Activated gamma-delta T cell treated with anti-CD3 and anti-CD28 coated beads, Interleukin-2, amount 50 U/mL, for 16 hours (primary cell): Measurements from ENCODE around the gene MYO9A.
"Not testable (repeated sequence)": the region's sequence is repeated elsewhere in the genome, so short reads cannot be mapped to it uniquely, and the experiment has no call there.

ENCODE experiments used
- DNase-seq: peaks from one replicate; pipeline ENCODE4 v3.0.0-alpha.2; 2020; ENCODE audit warnings: low read depth

The MYO9A gene

GRCh38 chr15:72037321-72037720, 80.6 kb downstream of the MYO9A start:
- no peak for DNase-seq

GRCh38 chr15:72034859-72035650, 82.9 kb downstream of the MYO9A start:
- DNase-seq = no peak

GRCh38 chr15:72034351-72034750, 83.6 kb downstream of the MYO9A start:
- no peak for DNase-seq

- DNase-seq = no peak
Measured at GRCh38 chr15:72033711-72034110, 84.2 kb downstream of the MYO9A start.

- no peak for DNase-seq
Measured at GRCh38 chr15:72033285-72033684, 84.7 kb downstream of the MYO9A start.

- DNase-seq = no peak
Measured at GRCh38 chr15:72021604-72022003, 96.3 kb downstream of the MYO9A start.

- no peak for DNase-seq
Measured at GRCh38 chr15:72020799-72021198, 97.2 kb downstream of the MYO9A start.

- DNase-seq = not testable (repeated sequence)
Measured at GRCh38 chr15:72014555-72014954, 103.4 kb downstream of the MYO9A start.

GRCh38 chr15:72013703-72014102, 104.2 kb downstream of the MYO9A start:
- no peak for DNase-seq

- DNase-seq = no peak
Measured at GRCh38 chr15:72011302-72011942, 106.5 kb downstream of the MYO9A start.

GRCh38 chr15:72009222-72009621, 108.7 kb downstream of the MYO9A start:
- DNase-seq = no peak

GRCh38 chr15:72006382-72006781, 111.6 kb downstream of the MYO9A start:
- DNase-seq = no peak

- DNase-seq = no peak
Measured at GRCh38 chr15:72005483-72005882, 112.5 kb downstream of the MYO9A start.

- no peak for DNase-seq
Measured at GRCh38 chr15:71999807-72000206, 118.1 kb downstream of the MYO9A start.

GRCh38 chr15:71998717-71999116, 119.2 kb downstream of the MYO9A start:
- not testable (repeated sequence) for DNase-seq

GRCh38 chr15:71997691-71998090, 120.3 kb downstream of the MYO9A start:
- no peak for DNase-seq

- no peak for DNase-seq
Measured at GRCh38 chr15:71975816-71976150, 142.2 kb downstream of the MYO9A start.

GRCh38 chr15:71974211-71974610, 143.7 kb downstream of the MYO9A start:
- no peak for DNase-seq

GRCh38 chr15:71973366-71973765, 144.6 kb downstream of the MYO9A start:
- DNase-seq = no peak

- no peak for DNase-seq
Measured at GRCh38 chr15:71971905-71972304, 146.0 kb downstream of the MYO9A start.

GRCh38 chr15:71970435-71970834, 147.5 kb downstream of the MYO9A start:
- DNase-seq = no peak

- DNase-seq = no peak
Measured at GRCh38 chr15:71962537-71962936, 155.4 kb downstream of the MYO9A start.

- DNase-seq = no peak
Measured at GRCh38 chr15:71957026-71957425, 160.9 kb downstream of the MYO9A start.

- DNase-seq = no peak
Measured at GRCh38 chr15:71951134-71951533, 166.8 kb downstream of the MYO9A start.
